Naive thymus-derived CD8-positive, alpha-beta T cell (primary cell): ENCODE data around the gene GRM4. TPM values are rescaled to one million over a fixed set of nuclear protein-coding genes. Genes with fewer than 3 reads are reported as not detected.
"Not testable (repeated sequence)": the region's sequence is repeated elsewhere in the genome, so short reads cannot be mapped to it uniquely, and the experiment has no call there.

Source experiments
- ATAC-seq, 2 donors: fragments of 150-1000 bp; cut with Tn5 transposase in 1 of 2; sonication (Bioruptor Pico), chemical (Tn5 transposase) in 1 of 2; 1 replicate in 1 of 2; 2 replicates in 1 of 2; pipeline ENCODE4 v1.10.0; 2021; ENCODE audit warnings: mild to moderate bottlenecking in 2 of 2, moderate library complexity in 2 of 2
- POLR2A ChIA-PET: fragments of 350-600 bp; sonication (Branson Sonifier 250); formaldehyde crosslinking; loops from one replicate; lab custom pipeline; 2021; ENCODE audit warnings: antibody characterized with exemption; lab: Charles Lee
- DNase-seq, 10 donors: peaks; one replicate each; pipeline versions ENCODE4 v3.0.0 to v3.0.0-alpha.2; 2020 to 2022
- H3K27ac Mint-ChIP-seq, 10 donors: one replicate each; pipeline ENCODE4 v1.8.0; 2020 to 2022; ENCODE audit warnings: mild to moderate bottlenecking in 10 of 10, mixed read lengths in 10 of 10, moderate library complexity in 4 of 10, inconsistent platforms in 1 of 10
- H3K27me3 Mint-ChIP-seq, 5 donors: one replicate each; pipeline ENCODE4 v1.8.0; 2021 to 2022; ENCODE audit warnings: mixed read lengths in 5 of 5
- H3K36me3 Mint-ChIP-seq, 3 donors: one replicate each; pipeline ENCODE4 v1.8.0; 2020 to 2022; ENCODE audit warnings: mixed read lengths in 3 of 3, mild to moderate bottlenecking in 2 of 3, inconsistent platforms in 1 of 3
- H3K4me1 Mint-ChIP-seq, 4 donors: one replicate each; pipeline ENCODE4 v1.8.0; 2021 to 2022; ENCODE audit warnings: mixed read lengths in 4 of 4
- H3K4me3 Mint-ChIP-seq, 10 donors: one replicate each; pipeline ENCODE4 v1.8.0; 2020 to 2022; ENCODE audit warnings: mild to moderate bottlenecking in 10 of 10, mixed read lengths in 10 of 10, moderate library complexity in 6 of 10, inconsistent platforms in 1 of 10
- H3K9me3 Mint-ChIP-seq, 9 donors: one replicate each; pipeline ENCODE4 v1.8.0; 2020 to 2022; ENCODE audit warnings: mixed read lengths in 9 of 9, mild to moderate bottlenecking in 3 of 9, inconsistent platforms in 1 of 9, moderate library complexity in 1 of 9
- polyA plus RNA-seq, 3 donors: library from polyadenylated mRNA; unstranded; fragments of 300-500 nt; fragmentation: Illumina TruSeq; gene quantifications; one replicate each; pipeline ENCODE4 v1.2.3, GENCODE V29; 2021
- total RNA-seq, 8 experiments: library from RNA in 2 of 8; stranded (reverse) in 2 of 8; gene quantifications; one replicate each; pipeline ENCODE4 v1.2.3 and lab custom pipeline; 2021 to 2026

Gene GRM4
- total and polyA plus RNA-seq, 5 experiments from 2014 or later: not detected

GRCh38 chr6:34021554-34022190 is 124.2 kb downstream of the GRM4 start:
- Mint-ChIP-seq H3K27me3 (peaks cover 0 to 3% (median 0%) of the 10 kb centered on the region in 5 donors), H3K4me3 (no peak overlapping the region), H3K27ac (no peak overlapping the region), H3K36me3 (no peaks in the 10 kb centered on the region), H3K4me1 (no peaks in the 10 kb centered on the region), H3K9me3 (peaks cover 0 to 4% (median 0%) of the 10 kb centered on the region in 9 donors)
- DNase-seq: peak in 1 of 10 donors; percentile 32
- ATAC-seq: no peak
- POLR2A ChIA-PET: no interaction called here

- POLR2A ChIA-PET: no interaction called here
- H3K9me3 Mint-ChIP-seq: peaks cover 0 to 4% (median 0%) of the 10 kb centered on the region in 9 donors
- no peaks in the 10 kb centered on the region for H3K4me1 Mint-ChIP-seq
- H3K27ac Mint-ChIP-seq: no peak overlapping the region
- ATAC-seq (no peak), DNase-seq (peak in 1 of 10 donors; percentile 7)
- no peaks in the 10 kb centered on the region for H3K36me3 Mint-ChIP-seq
- no peak overlapping the region for H3K4me3 Mint-ChIP-seq
- peaks cover 0 to 3% (median 0%) of the 10 kb centered on the region in 5 donors for H3K27me3 Mint-ChIP-seq
These were observed 124.9 kb downstream of the GRM4 start for GRCh38 chr6:34020807-34021553.

GRCh38 chr6:34020278-34020677 is 125.6 kb downstream of the GRM4 start:
- H3K36me3 Mint-ChIP-seq: no peaks in the 10 kb centered on the region
- peaks cover 0 to 3% (median 0%) of the 10 kb centered on the region in 5 donors for H3K27me3 Mint-ChIP-seq
- no peak overlapping the region for H3K27ac Mint-ChIP-seq
- ATAC-seq: no peak
- POLR2A ChIA-PET: no interaction called here
- peaks cover 0 to 4% (median 0%) of the 10 kb centered on the region in 9 donors for H3K9me3 Mint-ChIP-seq
- H3K4me3 Mint-ChIP-seq: no peak overlapping the region
- no peaks in the 10 kb centered on the region for H3K4me1 Mint-ChIP-seq
- DNase-seq: peak in 1 of 10 donors; percentile 26

- Mint-ChIP-seq H3K4me3 (no peak overlapping the region), H3K27me3 (peaks cover 0 to 3% (median 0%) of the 10 kb centered on the region in 5 donors), H3K9me3 (peaks cover 0 to 2% (median 0%) of the 10 kb centered on the region in 9 donors), H3K27ac (no peak overlapping the region), H3K4me1 (no peaks in the 10 kb centered on the region), H3K36me3 (no peaks in the 10 kb centered on the region)
- DNase-seq (peak in 1 of 10 donors; percentile 37), ATAC-seq (no peak)
- POLR2A ChIA-PET: no interaction called here
These were observed 126.8 kb downstream of the GRM4 start for GRCh38 chr6:34018961-34019606.

GRCh38 chr6:34018026-34018425 is 127.9 kb downstream of the GRM4 start:
- peaks cover 0 to 3% (median 0%) of the 10 kb centered on the region in 5 donors for H3K27me3 Mint-ChIP-seq
- POLR2A ChIA-PET: no interaction called here
- DNase-seq (peak in 1 of 10 donors; percentile 13), ATAC-seq (no peak)
- no peaks in the 10 kb centered on the region for H3K4me1 Mint-ChIP-seq
- H3K4me3 Mint-ChIP-seq: no peak overlapping the region
- H3K9me3 Mint-ChIP-seq: peaks cover 0 to 1% (median 0%) of the 10 kb centered on the region in 9 donors
- no peak overlapping the region for H3K27ac Mint-ChIP-seq
- H3K36me3 Mint-ChIP-seq: no peaks in the 10 kb centered on the region

GRCh38 chr6:34017106-34017805 is 128.6 kb downstream of the GRM4 start:
- H3K9me3 Mint-ChIP-seq: peaks cover 0 to 1% (median 0%) of the 10 kb centered on the region in 9 donors
- H3K4me3 Mint-ChIP-seq: no peak overlapping the region
- ATAC-seq (no peak), DNase-seq (peak in 1 of 10 donors; percentile 55)
- H3K4me1 Mint-ChIP-seq: no peaks in the 10 kb centered on the region
- H3K27me3 Mint-ChIP-seq: peaks cover 0 to 3% (median 0%) of the 10 kb centered on the region in 5 donors
- H3K36me3 Mint-ChIP-seq: no peaks in the 10 kb centered on the region
- no peak overlapping the region for H3K27ac Mint-ChIP-seq
- POLR2A ChIA-PET: no interaction called here

GRCh38 chr6:34016573-34016972 is 129.3 kb downstream of the GRM4 start:
- H3K4me3 Mint-ChIP-seq, POLR2A ChIA-PET, H3K27me3 Mint-ChIP-seq, H3K4me1 Mint-ChIP-seq, H3K36me3 Mint-ChIP-seq, H3K9me3 Mint-ChIP-seq, H3K27ac Mint-ChIP-seq, ATAC-seq: not testable (repeated sequence)
- DNase-seq: peak in 1 of 10 donors; percentile 35

- H3K27me3 Mint-ChIP-seq: no peaks in the 10 kb centered on the region
- H3K36me3 Mint-ChIP-seq: no peaks in the 10 kb centered on the region
- no peak overlapping the region for H3K27ac Mint-ChIP-seq
- peak in 1 of 10 donors; percentile 16 for DNase-seq
- ATAC-seq: no peak
- POLR2A ChIA-PET: no interaction called here
- H3K4me3 Mint-ChIP-seq: no peak overlapping the region
- H3K9me3 Mint-ChIP-seq: no peaks in the 10 kb centered on the region
- H3K4me1 Mint-ChIP-seq: no peaks in the 10 kb centered on the region
These were observed 130.3 kb downstream of the GRM4 start for GRCh38 chr6:34015586-34015985.

- POLR2A ChIA-PET: no interaction called here
- Mint-ChIP-seq H3K27me3 (peaks cover 0 to 19% (median 9%) of the 10 kb centered on the region in 5 donors), H3K9me3 (no peaks in the 10 kb centered on the region), H3K27ac (no peak overlapping the region), H3K4me3 (no peak overlapping the region), H3K4me1 (no peaks in the 10 kb centered on the region), H3K36me3 (no peaks in the 10 kb centered on the region)
- ATAC-seq (no peak), DNase-seq (peak in 1 of 10 donors; percentile 19)
These were observed 134.6 kb downstream of the GRM4 start for GRCh38 chr6:34011264-34011663.

GRCh38 chr6:34005901-34006531 is 139.9 kb downstream of the GRM4 start:
- Mint-ChIP-seq H3K27me3 (peaks cover 3 to 19% (median 10%) of the 10 kb centered on the region in 5 donors), H3K4me3 (no peak overlapping the region), H3K9me3 (peaks cover 0 to 9% (median 0%) of the 10 kb centered on the region in 9 donors), H3K36me3 (no peaks in the 10 kb centered on the region), H3K27ac (peak overlapping the region in 1 of 10 donors; percentile 79), H3K4me1 (peaks cover 0 to 6% (median 0%) of the 10 kb centered on the region in 4 donors)
- no peak for ATAC-seq
- DNase-seq: peak in 1 of 10 donors; percentile 30
- POLR2A ChIA-PET: no interaction called here

- H3K9me3 Mint-ChIP-seq: peaks cover 0 to 9% (median 0%) of the 10 kb centered on the region in 9 donors
- POLR2A ChIA-PET: no interaction called here
- H3K27me3 Mint-ChIP-seq: peaks cover 5 to 28% (median 7%) of the 10 kb centered on the region in 5 donors
- DNase-seq: peak in 1 of 10 donors; percentile 10
- ATAC-seq: no peak
- no peaks in the 10 kb centered on the region for H3K36me3 Mint-ChIP-seq
- H3K27ac Mint-ChIP-seq: peak overlapping the region in 1 of 10 donors; percentile 20
- no peak overlapping the region for H3K4me3 Mint-ChIP-seq
- H3K4me1 Mint-ChIP-seq: peaks cover 0 to 6% (median 0%) of the 10 kb centered on the region in 4 donors
These were observed 141.2 kb downstream of the GRM4 start for GRCh38 chr6:34004706-34005105.

GRCh38 chr6:34003962-34004361 is 141.9 kb downstream of the GRM4 start:
- no peak for DNase-seq
- H3K4me3 Mint-ChIP-seq: no peak overlapping the region
- peaks cover 0 to 6% (median 0%) of the 10 kb centered on the region in 4 donors for H3K4me1 Mint-ChIP-seq
- no peak overlapping the region for H3K27ac Mint-ChIP-seq
- no peaks in the 10 kb centered on the region for H3K36me3 Mint-ChIP-seq
- ATAC-seq: no peak
- POLR2A ChIA-PET: no interaction called here
- peaks cover 0 to 9% (median 0%) of the 10 kb centered on the region in 9 donors for H3K9me3 Mint-ChIP-seq
- peaks cover 5 to 27% (median 7%) of the 10 kb centered on the region in 5 donors for H3K27me3 Mint-ChIP-seq
